Mammary epithelial cell (primary cell): Measurements from ENCODE around the gene ARMCX4.

Source experiments
- CTCF ChIP-seq, 2 donors: IDR thresholded peaks in 1 of 2; conservative IDR thresholded peaks in 1 of 2; 2 replicates each; pipeline ENCODE4 v1.5.1; 2011 to 2012; ENCODE audit warnings: inconsistent platforms in 2 of 2, low read length in 2 of 2, mild to moderate bottlenecking in 2 of 2, control low read depth in 1 of 2, low read depth in 1 of 2; ENCODE audit not compliant: insufficient read depth in 1 of 2; ENCODE audit errors: extremely low read depth in 1 of 2
- EZH2 ChIP-seq: IDR thresholded peaks from 2 replicates; pipeline ENCODE4 v1.6.1; 2012; ENCODE audit warnings: low read length, inconsistent platforms, borderline replicate concordance

GRCh38 chrX:101450961-101451360, 34.3 kb upstream of the ARMCX4 start:
- TF ChIP-seq EZH2 (no peak), CTCF (conservative IDR thresholded peaks at IDR 0.05 in 1 of 2, IDR thresholded peaks at IDR 0.05 in 1 of 2; ENCODE audit: extremely low read depth in 1 of 2, insufficient read depth in 1 of 2, low read depth in 1 of 2, low read length in 2 of 2) (no peak)
